H9 (cell line): ENCODE measurements around the gene NAPG. TPM values are rescaled to one million over a fixed set of nuclear protein-coding genes. Genes with fewer than 3 reads are reported as not detected.

Experiments
- DNase-seq: peaks from one replicate; pipeline ENCODE4 v3.0.0-alpha.2; 2017
- H2AFZ ChIP-seq: one replicate; pipeline ENCODE4 v1.6.1; 2013; ENCODE audit warnings: mild to moderate bottlenecking, low read length, control low read depth, moderate library complexity
- H2AK5ac ChIP-seq: 2 replicates; pipeline ENCODE4 v1.6.1; 2013; ENCODE audit warnings: low read length, control low read depth, mixed read lengths; ENCODE audit not compliant: insufficient read length
- H2BK120ac ChIP-seq: one replicate; pipeline ENCODE4 v1.6.1; 2013; ENCODE audit warnings: low read depth, mild to moderate bottlenecking, low read length, control low read depth, inconsistent platforms; ENCODE audit not compliant: poor library complexity, severe bottlenecking
- H2BK12ac ChIP-seq: 2 replicates; pipeline ENCODE4 v1.6.1; 2013; ENCODE audit warnings: low read length, control low read depth, mixed read lengths, low read depth; ENCODE audit not compliant: insufficient read length
- H2BK15ac ChIP-seq: 2 replicates; pipeline ENCODE4 v1.6.1; 2013; ENCODE audit warnings: low read depth, low read length, control low read depth
- H2BK20ac ChIP-seq: one replicate; pipeline ENCODE4 v1.6.1; 2013; ENCODE audit warnings: low read depth, mild to moderate bottlenecking, low read length, control low read depth, inconsistent platforms; ENCODE audit not compliant: poor library complexity, severe bottlenecking
- H2BK5ac ChIP-seq: 2 replicates; pipeline ENCODE4 v1.6.1; 2013; ENCODE audit warnings: low read length, control low read depth, mixed read lengths; ENCODE audit not compliant: insufficient read length
- H3K14ac ChIP-seq: 2 replicates; pipeline ENCODE4 v1.6.1; 2013; ENCODE audit warnings: low read length, control low read depth; ENCODE audit not compliant: insufficient read depth
- H3K18ac ChIP-seq: 2 replicates; pipeline ENCODE4 v1.6.1; 2013; ENCODE audit warnings: low read depth, mild to moderate bottlenecking, mixed read lengths, low read length, control low read depth; ENCODE audit not compliant: insufficient read length
- H3K23ac ChIP-seq: 2 replicates; pipeline ENCODE4 v1.6.1; 2013; ENCODE audit warnings: low read length, control low read depth, mixed read lengths, low read depth; ENCODE audit not compliant: insufficient read length
- H3K23me2 ChIP-seq: 2 replicates; pipeline ENCODE4 v1.6.1; 2013; ENCODE audit warnings: low read depth, mild to moderate bottlenecking, mixed read lengths, low read length, control low read depth; ENCODE audit not compliant: insufficient read length, poor library complexity, severe bottlenecking
- H3K27ac ChIP-seq: 2 replicates; pipeline ENCODE4 v1.5.1; 2013; ENCODE audit warnings: low read length, control low read depth, mixed read lengths, low read depth; ENCODE audit not compliant: insufficient read length
- H3K27me3 ChIP-seq: 2 replicates; pipeline ENCODE4 v1.6.1; 2013; ENCODE audit warnings: low read length, control low read depth, inconsistent platforms; ENCODE audit not compliant: insufficient read depth
- H3K4ac ChIP-seq: 2 replicates; pipeline ENCODE4 v1.6.1; 2013; ENCODE audit warnings: low read depth, mild to moderate bottlenecking, control low read depth, inconsistent platforms, low read length, moderate library complexity
- H3K4me1 ChIP-seq: 2 replicates; pipeline ENCODE4 v1.6.1; 2013; ENCODE audit warnings: low read length, control low read depth, inconsistent platforms; ENCODE audit not compliant: insufficient read depth
- H3K4me2 ChIP-seq: 2 replicates; pipeline ENCODE4 v1.6.1; 2013; ENCODE audit warnings: low read length, control low read depth, mixed read lengths; ENCODE audit not compliant: insufficient read length, insufficient read depth
- H3K56ac ChIP-seq: 2 replicates; pipeline ENCODE4 v1.6.1; 2013; ENCODE audit warnings: low read depth, mild to moderate bottlenecking, mixed read lengths, low read length, control low read depth; ENCODE audit not compliant: insufficient read length
- H3K79me1 ChIP-seq: 2 replicates; pipeline ENCODE4 v1.6.1; 2013; ENCODE audit warnings: low read depth, mild to moderate bottlenecking, moderate library complexity, low read length, control low read depth, inconsistent platforms; ENCODE audit not compliant: insufficient read depth, poor library complexity, severe bottlenecking
- H3K79me2 ChIP-seq: 2 replicates; pipeline ENCODE4 v1.6.1; 2013; ENCODE audit warnings: low read length, control low read depth, inconsistent platforms; ENCODE audit not compliant: insufficient read depth
- H3K9ac ChIP-seq: 2 replicates; pipeline ENCODE4 v1.6.1; 2013; ENCODE audit warnings: low read length, control low read depth, mixed read lengths; ENCODE audit not compliant: insufficient read length; ENCODE audit errors: extremely low read depth
- H3K9me3 ChIP-seq: one replicate; pipeline ENCODE4 v1.6.1; 2013; ENCODE audit warnings: low read depth, low read length, inconsistent platforms; ENCODE audit not compliant: control insufficient read depth
- H3T11ph ChIP-seq: one replicate; pipeline ENCODE4 v1.6.1; 2013; ENCODE audit warnings: mild to moderate bottlenecking, low read length, control low read depth, inconsistent platforms
- H4K20me1 ChIP-seq: one replicate; pipeline ENCODE4 v1.6.1; 2013; ENCODE audit not compliant: control insufficient read depth, insufficient read length, insufficient read depth
- H4K5ac ChIP-seq: 2 replicates; pipeline ENCODE4 v1.6.1; 2013; ENCODE audit warnings: low read depth, mild to moderate bottlenecking, mixed read lengths, low read length, control low read depth; ENCODE audit not compliant: insufficient read length
- H4K8ac ChIP-seq: replicated peaks from 2 replicates; pipeline ENCODE4 v1.6.1; 2013; ENCODE audit warnings: low read length, control low read depth, mixed read lengths, low read depth; ENCODE audit not compliant: insufficient read length
- H4K91ac ChIP-seq: 2 replicates; pipeline ENCODE4 v1.6.1; 2013; ENCODE audit warnings: low read depth, mild to moderate bottlenecking, moderate library complexity, mixed read lengths, low read length, control low read depth; ENCODE audit not compliant: insufficient read length
- H3K27ac Mint-ChIP-seq, 3 experiments: 2 replicates in 2 of 3; 3 replicates in 1 of 3; pipeline ENCODE4 v1.8.0; 2020 to 2021; ENCODE audit warnings: mixed read lengths in 3 of 3, mild to moderate bottlenecking in 1 of 3, moderate library complexity in 1 of 3
- H3K27me3 Mint-ChIP-seq: 2 replicates; pipeline ENCODE4 v1.8.0; 2021; ENCODE audit warnings: low read depth, mild to moderate bottlenecking, moderate library complexity, mixed read lengths
- H3K36me3 Mint-ChIP-seq, 3 experiments: 2 replicates in 2 of 3; 3 replicates in 1 of 3; pipeline ENCODE4 v1.8.0; 2020 to 2021; ENCODE audit warnings: low read depth in 3 of 3, mixed read lengths in 3 of 3; ENCODE audit not compliant: insufficient read depth in 1 of 3
- H3K4me1 Mint-ChIP-seq, 2 experiments: 2 replicates each; pipeline ENCODE4 v1.8.0; 2020; ENCODE audit warnings: mixed read lengths in 2 of 2
- H3K4me3 Mint-ChIP-seq, 2 experiments: 2 replicates in 1 of 2; 3 replicates in 1 of 2; pipeline ENCODE4 v1.8.0; 2020 to 2021; ENCODE audit warnings: mild to moderate bottlenecking in 2 of 2, mixed read lengths in 2 of 2, moderate library complexity in 1 of 2
- H3K9me3 Mint-ChIP-seq, 2 experiments: 2 replicates in 1 of 2; 3 replicates in 1 of 2; pipeline ENCODE4 v1.8.0; 2020; ENCODE audit warnings: mild to moderate bottlenecking in 2 of 2, mixed read lengths in 2 of 2, moderate library complexity in 1 of 2
- WGBS: extraction: QIAGEN DNeasy Blood & Tissue Kit; methylation state at CpG from one replicate; pipeline ENCODE4 v1.1.7; 2013; ENCODE audit warnings: missing lambda C conversion rate, low lambda C conversion rate, mixed read lengths; ENCODE audit not compliant: insufficient read length; ENCODE audit errors: extremely low coverage; 5-methylcytosine and 5-hydroxymethylcytosine counted together
- total RNA-seq: library from RNA; stranded (reverse); gene quantifications from 2 replicates; pipeline ENCODE4 v1.2.1, GENCODE V29; 2021
- TF ChIP-seq, protein P1 (sequence below): fragments of 200-600 bp; sonication (generic); conservative IDR thresholded peaks from 3 replicates; pipeline ENCODE4 v1.8.0; 2021; ENCODE audit warnings: antibody characterized with exemption, mild to moderate bottlenecking

The NAPG gene
- total RNA-seq, 1 experiment from 2014 or later = 30.9 TPM

DNA sequence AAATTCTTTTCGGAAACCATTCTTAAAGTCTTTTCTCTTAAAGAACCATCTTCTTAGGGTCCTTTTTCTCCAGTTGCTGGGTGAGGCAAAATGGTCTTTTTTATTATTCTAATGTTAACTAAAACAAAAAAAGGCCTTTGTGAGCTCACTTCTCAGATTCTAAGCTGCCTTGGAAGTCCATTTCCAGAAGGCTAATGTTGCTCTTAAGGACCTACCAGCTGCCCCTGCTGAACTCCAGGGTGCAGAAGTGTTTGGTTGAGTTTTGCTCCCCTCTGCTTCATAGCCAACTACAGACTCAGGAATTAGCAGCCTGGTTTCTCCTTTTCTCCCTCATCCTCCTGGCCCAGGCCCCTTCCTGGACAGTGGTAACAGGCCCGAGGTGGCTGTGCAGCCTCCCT lies 48.0 kb upstream of the NAPG start:
- peaks cover 77% of the 10 kb centered on the region for H3K27me3 Mint-ChIP-seq
- Histone ChIP-seq H3K9ac (no peak overlapping the region), H3K56ac (no peak overlapping the region), H3K23ac (no peak overlapping the region), H3K4me2 (no peak overlapping the region), H2BK20ac (no peak overlapping the region), H3K4me1 (peaks cover 13% of the 10 kb centered on the region), H2AK5ac (no peak overlapping the region), H3K27me3 (peaks cover 34% of the 10 kb centered on the region), H4K20me1 (no peaks in the 10 kb centered on the region), H3K9me3 (no peaks in the 10 kb centered on the region), H2AFZ (no peak overlapping the region), H3K79me1 (no peaks in the 10 kb centered on the region), H3K14ac (no peak overlapping the region), H2BK15ac (no peak overlapping the region), H3K4ac (no peak overlapping the region), H4K91ac (no peak overlapping the region), H3K79me2 (no peaks in the 10 kb centered on the region), H3K27ac (no peak overlapping the region), H3K18ac (no peak overlapping the region), H2BK5ac (no peak overlapping the region), H3T11ph (no peak overlapping the region), H2BK120ac (no peak overlapping the region), H4K8ac (no peak overlapping the region), H2BK12ac (no peak overlapping the region), H3K23me2 (no peaks in the 10 kb centered on the region), H4K5ac (no peak overlapping the region)
- H3K4me3 Mint-ChIP-seq = peak overlapping the region in 1 of 2 experiments; percentile 62; a peak in 1 of 5 replicates
- peaks cover 2 to 4% of the 10 kb centered on the region in 2 experiments; a peak in 2 of 5 replicates for H3K9me3 Mint-ChIP-seq
- peaks cover 7 to 21% (median 11%) of the 10 kb centered on the region in 3 experiments; a peak in 6 of 7 replicates for H3K36me3 Mint-ChIP-seq
- no CpG with 5 or more reads among the region's 2 CpGs for WGBS
- TF ChIP-seq, protein P1, sequence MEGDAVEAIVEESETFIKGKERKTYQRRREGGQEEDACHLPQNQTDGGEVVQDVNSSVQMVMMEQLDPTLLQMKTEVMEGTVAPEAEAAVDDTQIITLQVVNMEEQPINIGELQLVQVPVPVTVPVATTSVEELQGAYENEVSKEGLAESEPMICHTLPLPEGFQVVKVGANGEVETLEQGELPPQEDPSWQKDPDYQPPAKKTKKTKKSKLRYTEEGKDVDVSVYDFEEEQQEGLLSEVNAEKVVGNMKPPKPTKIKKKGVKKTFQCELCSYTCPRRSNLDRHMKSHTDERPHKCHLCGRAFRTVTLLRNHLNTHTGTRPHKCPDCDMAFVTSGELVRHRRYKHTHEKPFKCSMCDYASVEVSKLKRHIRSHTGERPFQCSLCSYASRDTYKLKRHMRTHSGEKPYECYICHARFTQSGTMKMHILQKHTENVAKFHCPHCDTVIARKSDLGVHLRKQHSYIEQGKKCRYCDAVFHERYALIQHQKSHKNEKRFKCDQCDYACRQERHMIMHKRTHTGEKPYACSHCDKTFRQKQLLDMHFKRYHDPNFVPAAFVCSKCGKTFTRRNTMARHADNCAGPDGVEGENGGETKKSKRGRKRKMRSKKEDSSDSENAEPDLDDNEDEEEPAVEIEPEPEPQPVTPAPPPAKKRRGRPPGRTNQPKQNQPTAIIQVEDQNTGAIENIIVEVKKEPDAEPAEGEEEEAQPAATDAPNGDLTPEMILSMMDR = no peak
- no peak for DNase-seq
- H3K27ac Mint-ChIP-seq = no peak overlapping the region
- peaks cover 34 to 36% of the 10 kb centered on the region in 2 experiments for H3K4me1 Mint-ChIP-seq
